Transverse colon (tissue), 4 donors: Measurements from ENCODE around the gene PITRM1. TPM values are rescaled to one million over a fixed set of nuclear protein-coding genes. Genes with fewer than 3 reads are reported as not detected.

Experiments used
- DNase-seq: peaks from one replicate; pipeline ENCODE4 v3.0.0-alpha.2; 2019
- H3K27ac ChIP-seq, 4 donors: fragments of 200-600 bp; sonication (generic); 2 replicates each; pipeline ENCODE4 v1.5.1; 2016 to 2018; ENCODE audit warnings: inconsistent platforms in 4 of 4
- H3K27me3 ChIP-seq: fragments of 200-600 bp; sonication (generic); 2 replicates; pipeline ENCODE4 v1.5.1; 2017; ENCODE audit warnings: inconsistent platforms
- H3K36me3 ChIP-seq, 4 donors: fragments of 200-600 bp; sonication (generic); 2 replicates each; pipeline ENCODE4 v1.5.1; 2017 to 2019; ENCODE audit warnings: inconsistent platforms in 4 of 4
- H3K4me1 ChIP-seq, 4 donors: fragments of 200-600 bp; sonication (generic); 2 replicates each; pipeline ENCODE4 v1.5.1; 2017 to 2020; ENCODE audit warnings: inconsistent platforms in 4 of 4
- H3K4me3 ChIP-seq, 4 donors: fragments of 200-600 bp; sonication (generic); 1 replicate in 1 of 4; 2 replicates in 3 of 4; pipeline versions ENCODE4 v1.5.1 to v1.6.1; 2017 to 2019; ENCODE audit warnings: inconsistent platforms in 4 of 4
- H3K9me3 ChIP-seq, 2 donors: fragments of 200-600 bp; sonication (generic); 2 replicates each; pipeline ENCODE4 v1.5.1; 2017 to 2019; ENCODE audit warnings: inconsistent platforms in 2 of 2
- CTCF ChIP-seq, 5 experiments: fragments of 200-600 bp in 3 of 5; fragments of 450-650 bp in 2 of 5; sonication (generic) in 3 of 5; IDR thresholded peaks; 1 replicate in 2 of 5; 2 replicates in 3 of 5; pipeline ENCODE4 v1.5.1; 2016 to 2017; ENCODE audit warnings: antibody characterized with exemption in 5 of 5, inconsistent platforms in 3 of 5, mild to moderate bottlenecking in 2 of 5, moderate library complexity in 1 of 5
- EP300 ChIP-seq: sonication (generic); formaldehyde crosslinking; IDR thresholded peaks from one replicate; pipeline ENCODE4 v1.6.1; 2017; ENCODE audit warnings: antibody characterized with exemption, low read depth
- POLR2A ChIP-seq: fragments of 450-650 bp; IDR thresholded peaks from one replicate; pipeline ENCODE4 v1.6.1; 2016; ENCODE audit warnings: antibody characterized with exemption, mild to moderate bottlenecking, moderate library complexity
- POLR2AphosphoS5 ChIP-seq, 3 donors: sonication (generic); formaldehyde crosslinking; IDR thresholded peaks; one replicate each; pipeline ENCODE4 v1.6.1; 2016; ENCODE audit warnings: antibody characterized with exemption in 3 of 3
- WGBS, 2 donors: methylation state at CpG; one replicate each; pipeline ENCODE4 v1.1.5; 2018; ENCODE audit warnings: low coverage in 1 of 2; 5-methylcytosine and 5-hydroxymethylcytosine counted together
- in situ Hi-C, 4 donors: fragments of 200-750 bp; cut with MboI; loops; one replicate each; pipeline versions ENCODE4 v1.15.0 to v1.15.1; 2017; ENCODE audit warnings: low sequenced_read_pairs in 3 of 4, low pct_ligation_motif_present in 1 of 4, low pct_unique_long_range_greater_than_20kb in 1 of 4
- intact Hi-C: fragments of 100-400 bp; cut with DNase I; formaldehyde crosslinking; loops from one replicate; pipeline ENCODE4 v1.15.1; 2023; ENCODE audit warnings: low total_unique reads
- total RNA-seq, 4 donors: library from RNA; depleted of rRNA; stranded (reverse); fragments of >200 nt; gene quantifications; one replicate each; pipeline ENCODE4 v1.1.0, GENCODE V29; 2016

The PITRM1 gene
- total RNA-seq, 4 donors from 2014 or later, result 50.9 to 108 (median 67.6) TPM

DNA sequence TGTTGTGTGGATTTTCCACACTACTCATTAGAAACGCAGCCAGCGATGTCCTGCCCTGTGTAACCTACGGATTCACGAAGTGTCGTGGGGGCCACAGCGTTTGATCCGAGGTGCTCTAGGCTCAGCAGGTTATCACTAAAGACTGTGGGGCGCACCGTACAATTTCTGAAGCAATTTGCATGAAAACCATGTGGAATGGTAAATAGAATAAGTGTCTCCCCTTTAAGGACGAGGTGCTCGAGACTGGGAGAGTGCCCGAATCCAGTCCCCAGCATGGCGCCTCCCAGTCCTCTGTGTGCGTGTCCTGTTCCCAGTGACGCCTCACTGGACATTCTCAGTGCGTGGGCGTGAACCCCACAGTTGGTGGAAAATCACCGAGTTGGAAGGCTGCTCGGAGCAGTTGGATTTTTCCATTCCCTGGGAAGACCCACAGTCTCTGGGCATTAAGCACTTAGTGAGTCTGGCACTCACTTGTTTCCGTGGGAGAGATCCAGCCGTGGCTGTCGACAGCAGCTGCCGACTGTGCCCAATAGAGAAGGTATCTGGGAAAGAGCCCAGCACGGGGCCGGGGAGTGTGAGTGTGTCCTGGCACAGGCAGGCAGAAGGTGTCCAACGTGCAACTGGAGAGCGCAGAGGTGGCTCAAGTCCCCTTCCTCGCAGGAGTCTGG lies 68.2 kb downstream of the PITRM1 start:
- TF ChIP-seq EP300 (no peak), CTCF (IDR thresholded peaks at IDR 0.05) (no peak), POLR2AphosphoS5 (IDR thresholded peaks at IDR 0.05) (no peak), POLR2A (no peak)
- H3K36me3 ChIP-seq, result peaks cover 0 to 4% (median 0%) of the 10 kb centered on the region in 4 donors
- no peak overlapping the region for H3K4me3 ChIP-seq
- no peaks in the 10 kb centered on the region for H3K9me3 ChIP-seq
- no peaks in the 10 kb centered on the region for H3K27me3 ChIP-seq
- intact Hi-C loops, result no loop called here
- in situ Hi-C loops, result no loop called here
- 88 to 89% methylated on average over 12 to 28 of the region's 28 CpGs for WGBS, 2 donors
- no peak overlapping the region for H3K27ac ChIP-seq
- no peak for DNase-seq
- H3K4me1 ChIP-seq, result peaks cover 3 to 11% (median 8%) of the 10 kb centered on the region in 4 donors

- no peak for TF ChIP-seq POLR2A
- no peak for TF ChIP-seq POLR2AphosphoS5 (IDR thresholded peaks at IDR 0.05)
- TF ChIP-seq CTCF (IDR thresholded peaks at IDR 0.05), result no peak
- no peak for TF ChIP-seq EP300
- intact Hi-C loops (no loop called here), in situ Hi-C loops (no loop called here)
- H3K4me1 ChIP-seq, result peaks cover 3 to 11% (median 8%) of the 10 kb centered on the region in 4 donors
- H3K9me3 ChIP-seq, result no peaks in the 10 kb centered on the region
- DNase-seq, result no peak
- no peak overlapping the region for H3K4me3 ChIP-seq
- no peaks in the 10 kb centered on the region for H3K27me3 ChIP-seq
- no peaks in the 10 kb centered on the region for H3K36me3 ChIP-seq
- peak overlapping the region; percentile 34 to 70 (median 52) for H3K27ac ChIP-seq
- 92 to 94% methylated on average over 24 to 30 of the region's 30 CpGs for WGBS, 2 donors
These were observed 68.9 kb downstream of the PITRM1 start for GRCh38 chr10:3103646-3104045.

GRCh38 chr10:3102720-3103427 lies 69.7 kb downstream of the PITRM1 start:
- Histone ChIP-seq H3K27me3 (no peaks in the 10 kb centered on the region), H3K4me3 (no peak overlapping the region), H3K27ac (peak overlapping the region; percentile 34 to 70 (median 60)), H3K9me3 (no peaks in the 10 kb centered on the region), H3K4me1 (peaks cover 3 to 11% (median 8%) of the 10 kb centered on the region in 4 donors), H3K36me3 (no peaks in the 10 kb centered on the region)
- in situ Hi-C loops, result no loop called here
- TF ChIP-seq POLR2AphosphoS5 (IDR thresholded peaks at IDR 0.05) (peak in 1 of 3 donors; percentile 35), EP300 (no peak)
- whole genome bisulfite sequencing, 2 donors, result 60 to 61% methylated on average over 3 to 19 of the region's 19 CpGs
- DNase-seq, result peak; percentile 28
- intact Hi-C loops, result no loop called here

- peaks cover 7 to 17% (median 14%) of the 10 kb centered on the region in 4 donors for H3K4me1 ChIP-seq
- in situ Hi-C loops (no loop called here), intact Hi-C loops (no loop called here)
- H3K36me3 ChIP-seq, result no peaks in the 10 kb centered on the region
- no peak overlapping the region for H3K27ac ChIP-seq
- H3K4me3 ChIP-seq, result no peak overlapping the region
- H3K9me3 ChIP-seq, result no peaks in the 10 kb centered on the region
- WGBS, 2 donors, result 96 to 98% methylated on average over 6 to 31 of the region's 31 CpGs
- no peaks in the 10 kb centered on the region for H3K27me3 ChIP-seq
- DNase-seq, result no peak
- TF ChIP-seq POLR2AphosphoS5 (IDR thresholded peaks at IDR 0.05) (no peak), EP300 (no peak)
These were observed 71.5 kb downstream of the PITRM1 start for GRCh38 chr10:3100856-3101640.
